Retinal pigment epithelial cell (primary cell): Measurements from ENCODE around the gene CCDC34.
A peak's percentile ranks its signal among the peaks of the same experiment; 100 is the strongest.

Experiments
- DNase-seq: peaks from one replicate; pipeline ENCODE4 v3.0.0-alpha.2; 2010; ENCODE audit warnings: low read depth
- H3K4me3 ChIP-seq: 2 replicates; pipeline ENCODE4 v1.5.1; 2011; ENCODE audit warnings: mild to moderate bottlenecking, low read length, control low read depth, moderate library complexity
- TF ChIP-seq, protein P1 (sequence below): conservative IDR thresholded peaks from 2 replicates; pipeline ENCODE4 v1.5.1; 2011; ENCODE audit warnings: low read depth, low read length, control low read depth, inconsistent platforms

CCDC34 gene

DNA sequence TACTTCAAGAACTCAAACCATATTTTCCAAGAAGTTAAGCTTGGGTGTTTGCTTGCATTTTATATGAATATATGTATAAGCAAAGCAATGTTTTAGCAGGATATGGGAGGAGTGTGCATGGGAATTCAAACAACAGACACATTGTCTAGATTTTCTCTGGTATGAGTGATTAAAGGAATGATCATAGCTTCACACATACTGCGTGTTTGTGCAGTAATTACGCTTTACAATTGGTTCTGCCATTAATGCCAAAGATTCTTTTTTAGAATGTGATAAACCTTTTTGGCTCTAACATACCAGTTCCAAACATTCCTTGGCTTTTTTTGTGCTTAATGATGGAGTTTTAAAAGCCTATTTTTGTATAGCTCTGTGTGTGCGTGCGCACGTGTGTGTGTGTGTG, 54.0 kb downstream of the CCDC34 start:
- DNase-seq: peak; percentile 75
- H3K4me3 ChIP-seq: no peak overlapping the region

DNA sequence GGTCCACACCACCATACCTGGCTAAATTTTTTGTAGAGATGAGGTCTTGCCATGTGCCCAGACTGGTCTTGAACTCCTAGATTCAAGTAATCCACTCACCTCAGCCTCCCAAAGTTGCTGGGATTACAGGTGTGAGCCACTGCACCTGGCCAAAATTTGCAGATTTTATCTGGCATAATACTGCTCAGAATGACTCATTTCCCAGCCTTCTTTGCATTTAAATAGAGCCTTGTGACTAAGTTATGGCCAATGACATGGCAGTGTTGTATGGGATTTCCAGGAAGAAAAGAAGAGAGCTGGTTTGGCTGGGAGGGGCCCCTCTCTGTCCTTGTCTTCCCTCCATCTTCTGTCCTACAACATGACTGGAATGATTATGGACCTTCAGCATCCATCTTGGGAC, 55.8 kb downstream of the CCDC34 start:
- DNase-seq: no peak
- H3K4me3 ChIP-seq: no peak overlapping the region
- TF ChIP-seq, protein P1, sequence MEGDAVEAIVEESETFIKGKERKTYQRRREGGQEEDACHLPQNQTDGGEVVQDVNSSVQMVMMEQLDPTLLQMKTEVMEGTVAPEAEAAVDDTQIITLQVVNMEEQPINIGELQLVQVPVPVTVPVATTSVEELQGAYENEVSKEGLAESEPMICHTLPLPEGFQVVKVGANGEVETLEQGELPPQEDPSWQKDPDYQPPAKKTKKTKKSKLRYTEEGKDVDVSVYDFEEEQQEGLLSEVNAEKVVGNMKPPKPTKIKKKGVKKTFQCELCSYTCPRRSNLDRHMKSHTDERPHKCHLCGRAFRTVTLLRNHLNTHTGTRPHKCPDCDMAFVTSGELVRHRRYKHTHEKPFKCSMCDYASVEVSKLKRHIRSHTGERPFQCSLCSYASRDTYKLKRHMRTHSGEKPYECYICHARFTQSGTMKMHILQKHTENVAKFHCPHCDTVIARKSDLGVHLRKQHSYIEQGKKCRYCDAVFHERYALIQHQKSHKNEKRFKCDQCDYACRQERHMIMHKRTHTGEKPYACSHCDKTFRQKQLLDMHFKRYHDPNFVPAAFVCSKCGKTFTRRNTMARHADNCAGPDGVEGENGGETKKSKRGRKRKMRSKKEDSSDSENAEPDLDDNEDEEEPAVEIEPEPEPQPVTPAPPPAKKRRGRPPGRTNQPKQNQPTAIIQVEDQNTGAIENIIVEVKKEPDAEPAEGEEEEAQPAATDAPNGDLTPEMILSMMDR: no peak

More for the DNA sequence above, 54.0 kb downstream of the CCDC34 start:
- TF ChIP-seq, protein P1: no peak

DNA sequence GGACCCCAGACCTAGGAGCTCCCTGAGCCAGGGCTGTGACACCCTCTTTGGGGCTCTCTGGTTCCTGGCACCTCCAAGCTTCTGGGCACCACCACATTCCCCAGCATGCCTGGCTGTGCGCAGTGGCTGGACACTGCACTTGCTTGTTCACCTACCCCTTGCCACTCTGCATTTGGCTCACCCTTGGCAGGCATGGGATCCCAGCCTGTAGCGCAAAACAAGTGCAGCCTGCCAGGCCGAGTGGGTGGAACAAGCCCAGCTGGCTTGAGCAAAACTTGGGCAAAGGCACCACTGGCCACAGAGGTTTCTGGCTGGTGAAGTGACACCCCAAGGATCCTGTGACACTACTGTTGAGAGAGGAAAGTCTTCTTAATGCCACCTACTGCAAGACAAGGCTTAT, 57.3 kb downstream of the CCDC34 start:
- TF ChIP-seq, protein P1: no peak
- DNase-seq: no peak
- H3K4me3 ChIP-seq: no peak overlapping the region

DNA sequence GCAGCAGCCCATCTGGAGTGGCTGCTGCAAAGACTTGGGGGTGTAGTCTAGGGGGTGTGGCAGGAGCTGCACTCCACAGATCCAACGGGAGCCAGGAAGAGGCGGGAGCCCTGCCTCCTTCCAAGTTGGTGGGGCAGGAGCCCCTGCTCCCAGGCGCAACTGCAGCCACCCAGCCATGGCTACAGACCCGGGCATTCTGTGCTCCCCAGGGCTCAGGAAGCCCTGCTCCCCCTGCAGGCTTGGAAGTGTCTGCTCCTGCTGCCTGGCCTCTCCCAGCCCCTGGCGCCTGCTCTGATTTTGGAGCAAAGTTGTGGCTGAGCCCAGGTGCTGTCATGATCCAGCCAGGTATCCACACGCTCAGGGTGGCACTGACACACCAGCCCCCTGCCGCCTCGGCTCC, 58.5 kb downstream of the CCDC34 start:
- no peak for DNase-seq
- TF ChIP-seq, protein P1: no peak
- no peak overlapping the region for H3K4me3 ChIP-seq

DNA sequence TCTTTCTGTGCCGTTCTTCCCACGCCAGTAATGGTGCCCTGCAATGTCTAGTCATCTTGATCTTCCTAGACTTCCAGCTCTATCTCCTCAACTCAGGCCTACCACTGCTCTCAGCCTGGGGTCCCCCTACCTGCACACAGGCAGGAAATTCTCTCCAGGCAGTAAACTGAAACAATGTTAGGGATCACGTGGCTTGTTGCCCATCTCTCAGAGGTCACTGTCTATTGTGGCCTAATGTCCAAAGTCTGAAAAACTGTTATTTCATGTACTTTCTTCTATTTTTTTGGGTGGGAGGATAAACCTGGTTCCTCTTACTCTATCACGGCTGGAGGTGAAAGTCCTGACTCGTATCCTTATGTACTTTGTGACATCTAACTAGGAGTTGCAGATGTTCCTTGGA, 59.1 kb downstream of the CCDC34 start:
- DNase-seq: no peak
- H3K4me3 ChIP-seq: no peak overlapping the region
- TF ChIP-seq, protein P1: no peak

DNA sequence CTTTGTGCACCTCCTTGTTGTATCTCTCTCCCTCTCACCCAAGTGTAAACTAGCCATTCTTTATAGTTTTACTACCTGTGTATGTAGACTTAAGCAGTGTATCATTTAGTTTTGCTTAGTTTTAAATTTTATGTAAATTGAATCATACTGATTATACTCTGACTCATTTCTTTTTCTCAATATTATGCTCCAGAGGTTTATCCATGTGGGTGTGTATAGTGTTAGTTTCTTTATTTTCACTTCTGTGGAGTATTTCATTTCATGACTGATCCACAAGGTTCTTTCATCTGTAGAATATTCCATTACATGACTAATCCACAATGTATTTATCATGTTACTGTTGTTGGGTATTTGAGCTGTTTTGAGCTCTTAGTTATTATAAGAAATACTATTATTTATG, 62.0 kb downstream of the CCDC34 start:
- DNase-seq: no peak
- H3K4me3 ChIP-seq: no peak overlapping the region
- TF ChIP-seq, protein P1: no peak

DNA sequence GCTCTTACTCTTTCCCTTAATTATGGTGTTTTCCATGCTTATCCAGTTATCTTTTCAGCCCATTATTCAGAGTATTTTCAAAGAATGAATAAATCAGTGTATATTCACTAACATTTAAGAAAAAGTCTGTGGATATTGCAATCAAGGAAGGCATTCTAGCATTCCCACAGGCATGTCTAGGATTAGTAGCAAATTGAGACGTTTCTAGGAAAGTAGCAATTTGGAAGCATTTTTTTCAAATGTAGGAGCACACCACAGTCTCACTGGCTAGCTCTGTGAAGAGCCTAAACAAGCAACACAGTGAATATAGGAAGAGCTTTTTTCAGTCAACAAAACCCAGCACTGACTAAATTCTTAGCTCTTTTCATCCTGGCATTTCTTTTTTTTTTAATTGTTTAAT, 65.4 kb downstream of the CCDC34 start:
- DNase-seq: no peak
- TF ChIP-seq, protein P1: no peak
- H3K4me3 ChIP-seq: no peak overlapping the region
